ENCODE data around the gene TPM3.

DNA sequence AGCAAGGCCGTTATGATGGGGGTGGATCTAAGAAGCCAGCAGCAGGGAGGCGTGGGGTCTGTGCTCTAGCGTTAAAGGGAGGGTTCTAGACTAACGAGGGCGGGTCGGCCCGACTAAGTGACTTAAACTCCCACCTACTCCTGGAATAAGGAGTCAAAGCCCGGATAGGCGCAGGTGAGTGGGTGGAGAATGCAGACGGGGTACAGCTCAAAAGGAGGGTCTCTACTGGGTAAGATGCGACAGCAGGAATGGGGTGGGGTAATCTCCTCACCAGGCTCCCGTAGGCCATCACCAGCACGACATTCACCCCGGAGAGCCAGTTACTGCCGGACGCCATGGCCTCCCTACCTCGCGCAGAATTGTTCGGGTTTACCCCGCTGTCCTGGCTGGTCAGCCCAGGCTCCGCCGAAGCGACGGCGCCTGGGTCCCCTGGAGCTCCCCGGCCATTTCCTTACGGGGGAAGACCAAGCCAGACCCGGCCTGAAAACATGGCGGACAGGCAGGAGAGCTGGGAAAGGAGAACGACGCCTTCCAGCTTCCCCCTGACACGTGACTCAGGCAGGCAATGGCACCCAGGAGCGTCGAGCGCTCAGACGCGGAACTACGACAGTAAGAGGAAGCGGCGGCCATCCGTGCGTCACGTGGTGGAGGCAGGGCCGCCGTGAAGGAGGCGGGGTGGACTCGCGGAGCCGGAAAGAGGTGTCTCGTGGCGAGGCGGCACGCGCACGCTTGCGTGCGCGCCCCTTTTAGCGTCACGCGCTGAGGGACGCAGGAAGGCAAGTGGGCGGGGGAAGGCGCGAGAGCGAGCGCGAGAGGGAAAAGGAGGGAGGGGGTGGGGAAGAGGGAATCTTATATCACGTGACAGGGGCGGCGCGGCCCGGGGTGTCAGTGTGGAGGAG is 28.4 kb upstream of the TPM3 start, which contains the start of gene UBAP2L:
- no peak for TF ChIP-seq EZH2 (IDR thresholded peaks at IDR 0.05; ENCODE audit: insufficient read depth, poor library complexity, severe bottlenecking)
- TF ChIP-seq EZH2phosphoT487 (IDR thresholded peaks at IDR 0.05; ENCODE audit: insufficient read depth, low read depth), result no peak

Measured in GM23248 (cell line).